Hypothalamus (tissue), 51 donors: ENCODE results near the gene LYPLAL1.
"Not testable (repeated sequence)": the region's sequence is repeated elsewhere in the genome, so short reads cannot be mapped to it uniquely, and the experiment has no call there.

Source experiments
- DNase-seq, 51 donors: peaks; one replicate each; lab custom pipeline; 2025; lab: John Stamatoyannopoulos, UW

Gene LYPLAL1

GRCh38 chr1:219161371-219161770, 12.3 kb upstream of the LYPLAL1 start:
- DNase-seq = no peak

- DNase-seq = no peak
Measured at GRCh38 chr1:219163401-219163954, 10.2 kb upstream of the LYPLAL1 start.

GRCh38 chr1:219171192-219171935, 2.3 kb upstream of the LYPLAL1 start:
- no peak for DNase-seq

GRCh38 chr1:219172821-219173220, 857 bp upstream of the LYPLAL1 start:
- no peak for DNase-seq

- DNase-seq = no peak
Measured at GRCh38 chr1:219173434-219173757, 282 bp upstream of the LYPLAL1 start.

- DNase-seq = peak in 8 of 51 donors; percentile 1 to 26 (median 11)
Measured at GRCh38 chr1:219174460-219175211, 958 bp downstream of the LYPLAL1 start.

GRCh38 chr1:219175212-219175564, 1.5 kb downstream of the LYPLAL1 start:
- DNase-seq = no peak

GRCh38 chr1:219176168-219176567, 2.5 kb downstream of the LYPLAL1 start:
- DNase-seq = no peak

GRCh38 chr1:219177363-219177762, 3.7 kb downstream of the LYPLAL1 start:
- no peak for DNase-seq

- DNase-seq = no peak
Measured at GRCh38 chr1:219177940-219178339, 4.3 kb downstream of the LYPLAL1 start.

GRCh38 chr1:219179293-219179692, 5.6 kb downstream of the LYPLAL1 start:
- no peak for DNase-seq

- no peak for DNase-seq
Measured at GRCh38 chr1:219184337-219184736, 10.7 kb downstream of the LYPLAL1 start.

- DNase-seq = no peak
Measured at GRCh38 chr1:219185486-219186117, 11.9 kb downstream of the LYPLAL1 start.

GRCh38 chr1:219188331-219188803, 14.7 kb downstream of the LYPLAL1 start:
- DNase-seq = no peak

- DNase-seq = no peak
Measured at GRCh38 chr1:219189021-219189824, 15.5 kb downstream of the LYPLAL1 start.

- no peak for DNase-seq
Measured at GRCh38 chr1:219189952-219190351, 16.3 kb downstream of the LYPLAL1 start.

- DNase-seq = no peak
Measured at GRCh38 chr1:219190605-219191004, 16.9 kb downstream of the LYPLAL1 start.

- DNase-seq = not testable (repeated sequence)
Measured at GRCh38 chr1:219195833-219196232, 22.2 kb downstream of the LYPLAL1 start.

- DNase-seq = no peak
Measured at GRCh38 chr1:219201656-219202055, 28.0 kb downstream of the LYPLAL1 start.

GRCh38 chr1:219202567-219202966, 28.9 kb downstream of the LYPLAL1 start:
- DNase-seq = no peak

GRCh38 chr1:219206350-219206749, 32.7 kb downstream of the LYPLAL1 start:
- DNase-seq = no peak
